ENCODE data around the gene SMAD4.
A peak's percentile ranks its signal among the peaks of the same experiment; 100 is the strongest.
"Not testable (repeated sequence)": the region's sequence is repeated elsewhere in the genome, so short reads cannot be mapped to it uniquely, and the experiment has no call there.

The SMAD4 gene

GRCh38 chr18:51092117-51092516, 62.1 kb downstream of the SMAD4 start:
- no peak overlapping the region for H3K4me3 ChIP-seq (ENCODE audit: low read depth, low read length)
- TF ChIP-seq, protein P1, sequence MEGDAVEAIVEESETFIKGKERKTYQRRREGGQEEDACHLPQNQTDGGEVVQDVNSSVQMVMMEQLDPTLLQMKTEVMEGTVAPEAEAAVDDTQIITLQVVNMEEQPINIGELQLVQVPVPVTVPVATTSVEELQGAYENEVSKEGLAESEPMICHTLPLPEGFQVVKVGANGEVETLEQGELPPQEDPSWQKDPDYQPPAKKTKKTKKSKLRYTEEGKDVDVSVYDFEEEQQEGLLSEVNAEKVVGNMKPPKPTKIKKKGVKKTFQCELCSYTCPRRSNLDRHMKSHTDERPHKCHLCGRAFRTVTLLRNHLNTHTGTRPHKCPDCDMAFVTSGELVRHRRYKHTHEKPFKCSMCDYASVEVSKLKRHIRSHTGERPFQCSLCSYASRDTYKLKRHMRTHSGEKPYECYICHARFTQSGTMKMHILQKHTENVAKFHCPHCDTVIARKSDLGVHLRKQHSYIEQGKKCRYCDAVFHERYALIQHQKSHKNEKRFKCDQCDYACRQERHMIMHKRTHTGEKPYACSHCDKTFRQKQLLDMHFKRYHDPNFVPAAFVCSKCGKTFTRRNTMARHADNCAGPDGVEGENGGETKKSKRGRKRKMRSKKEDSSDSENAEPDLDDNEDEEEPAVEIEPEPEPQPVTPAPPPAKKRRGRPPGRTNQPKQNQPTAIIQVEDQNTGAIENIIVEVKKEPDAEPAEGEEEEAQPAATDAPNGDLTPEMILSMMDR (IDR thresholded peaks at IDR 0.05; ENCODE audit: insufficient read depth, low read depth, low read length, missing control alignments) = no peak
- no peak for DNase-seq (ENCODE audit: low read depth)

GRCh38 chr18:51092967-51093366, 63.0 kb downstream of the SMAD4 start:
- H3K4me3 ChIP-seq (ENCODE audit: low read depth, low read length); DNase-seq (ENCODE audit: low read depth): not testable (repeated sequence)

DNA sequence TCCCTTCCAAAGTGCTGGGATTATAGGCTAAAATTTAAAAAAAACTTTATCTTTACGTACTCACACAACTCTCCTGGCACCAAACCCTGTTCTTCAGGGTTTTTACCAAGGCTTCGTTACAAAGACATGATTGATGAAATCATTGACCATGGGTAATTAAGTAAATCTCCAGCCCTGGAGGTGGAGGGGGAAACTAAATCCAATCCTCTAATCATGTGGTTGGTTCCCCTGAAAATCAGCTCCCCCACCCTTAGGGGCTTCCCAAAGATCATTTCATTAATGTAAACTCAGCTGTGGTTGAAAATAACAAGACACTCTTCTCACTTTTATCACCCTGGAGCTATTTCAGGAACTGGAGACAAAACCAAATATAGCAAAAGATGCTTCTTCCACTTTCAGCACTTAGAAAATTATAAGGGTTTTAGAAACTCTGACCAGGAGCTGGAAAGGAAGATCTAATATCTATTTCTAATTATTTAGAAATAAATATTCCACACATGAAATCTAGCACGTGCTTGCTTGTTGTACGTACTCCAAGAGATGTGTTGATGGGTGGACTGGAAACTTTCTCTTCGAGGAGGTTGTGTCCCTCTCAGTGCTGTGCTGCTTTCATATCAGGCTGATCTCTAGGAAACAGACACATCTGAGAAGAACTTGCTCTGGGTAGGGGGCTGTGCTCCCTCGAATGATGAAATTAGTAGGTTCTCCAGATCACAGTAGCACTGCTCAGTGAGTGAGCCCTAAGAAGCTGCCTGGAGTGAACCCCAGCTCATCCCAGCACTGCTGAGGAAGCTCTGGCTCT, 67.2 kb downstream of the SMAD4 start:
- no peak overlapping the region for H3K4me3 ChIP-seq (ENCODE audit: low read depth, low read length)
- DNase-seq (ENCODE audit: low read depth) = peak; percentile 16
- TF ChIP-seq, protein P1 (IDR thresholded peaks at IDR 0.05; ENCODE audit: insufficient read depth, low read depth, low read length, missing control alignments) = no peak

GRCh38 chr18:51098082-51098481, 68.1 kb downstream of the SMAD4 start:
- TF ChIP-seq, protein P1 (IDR thresholded peaks at IDR 0.05; ENCODE audit: insufficient read depth, low read depth, low read length, missing control alignments) = no peak
- DNase-seq (ENCODE audit: low read depth) = no peak
- H3K4me3 ChIP-seq (ENCODE audit: low read depth, low read length) = no peak overlapping the region

DNA sequence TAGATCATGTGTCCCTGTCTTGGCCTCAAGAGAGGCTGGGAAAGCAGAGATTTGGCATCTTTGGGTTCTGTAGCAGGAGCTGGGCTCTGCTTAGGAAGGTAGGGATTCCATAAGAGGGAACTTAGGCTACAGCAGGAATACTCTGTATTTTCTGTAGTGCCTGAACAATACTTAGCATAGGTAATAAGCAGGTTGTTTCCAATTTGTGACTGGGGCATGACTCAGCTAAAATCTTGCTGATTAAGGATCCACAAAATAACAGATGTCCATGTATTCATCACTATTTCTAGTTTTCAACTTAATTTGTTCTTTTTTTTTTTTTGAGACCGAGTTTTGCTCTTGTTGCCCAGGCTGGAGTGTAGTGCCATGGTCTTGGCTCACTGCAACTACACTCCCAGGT, 68.5 kb downstream of the SMAD4 start:
- TF ChIP-seq, protein P1 (IDR thresholded peaks at IDR 0.05; ENCODE audit: insufficient read depth, low read depth, low read length, missing control alignments) = no peak
- DNase-seq (ENCODE audit: low read depth) = no peak
- H3K4me3 ChIP-seq (ENCODE audit: low read depth, low read length) = no peak overlapping the region

DNA sequence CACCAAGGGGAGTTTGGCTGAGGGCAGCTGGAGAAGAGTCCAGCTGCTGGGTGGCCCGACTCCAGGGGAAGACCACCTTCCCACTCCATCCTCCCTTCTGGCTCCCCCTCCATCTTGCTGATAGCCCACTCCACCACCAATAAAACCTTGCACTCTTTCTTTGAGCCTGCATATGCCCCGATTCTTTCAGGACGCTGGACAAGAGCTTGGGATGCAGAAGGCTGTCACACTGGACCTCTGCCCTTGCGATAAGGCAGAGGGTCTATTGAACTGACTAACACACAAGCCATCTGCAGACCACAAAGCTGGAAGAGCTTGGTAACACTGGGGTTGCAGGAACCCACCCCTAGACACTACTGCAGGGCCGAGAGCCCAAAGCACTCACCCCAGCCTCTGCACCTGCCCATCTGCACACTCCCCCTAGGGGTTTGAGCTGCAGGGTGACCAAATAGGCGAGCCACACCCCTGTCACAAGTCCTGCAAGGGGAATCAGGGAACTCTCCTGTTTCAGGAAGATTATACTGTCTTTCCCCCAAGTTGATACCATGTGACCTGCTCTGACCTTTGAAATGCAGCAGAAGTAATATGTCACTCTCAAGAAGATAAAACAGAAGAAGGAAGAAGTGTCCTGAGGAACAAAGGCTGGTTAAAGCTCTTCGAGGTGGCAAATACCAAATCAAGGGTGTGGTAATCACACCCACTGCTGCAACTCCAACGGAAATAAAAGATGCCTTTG, 70.5 kb downstream of the SMAD4 start:
- no peak for DNase-seq (ENCODE audit: low read depth)
- no peak overlapping the region for H3K4me3 ChIP-seq (ENCODE audit: low read depth, low read length)
- TF ChIP-seq, protein P1 (IDR thresholded peaks at IDR 0.05; ENCODE audit: insufficient read depth, low read depth, low read length, missing control alignments) = no peak

- TF ChIP-seq, protein P1 (IDR thresholded peaks at IDR 0.05; ENCODE audit: insufficient read depth, low read depth, low read length, missing control alignments) = no peak
- peak; percentile 38 for DNase-seq (ENCODE audit: low read depth)
- no peak overlapping the region for H3K4me3 ChIP-seq (ENCODE audit: low read depth, low read length)
Observed at GRCh38 chr18:51107082-51107481, 77.1 kb downstream of the SMAD4 start.

Data from GM12865 (cell line).